Stimulated activated CD8-positive, alpha-beta memory T cell treated with anti-CD3 and anti-CD28 coated beads, Interleukin-4, amount 100 ng/mL, for 4 hours (primary cell): Measurements from ENCODE around the gene MRPS33.
A peak's percentile ranks its signal among the peaks of the same experiment; 100 is the strongest.
"Not testable (repeated sequence)": the region's sequence is repeated elsewhere in the genome, so short reads cannot be mapped to it uniquely, and the experiment has no call there.

Experiments
- DNase-seq, 2 donors: peaks; one replicate each; pipeline ENCODE4 v3.0.0-alpha.2; 2020; ENCODE audit warnings: low read depth in 2 of 2, low spot score in 1 of 2

The MRPS33 gene

GRCh38 chr7:141012696-141013344 lies 1.9 kb downstream of the MRPS33 start:
- DNase-seq, result no peak

- DNase-seq, result peak; percentile 48 to 58
These were observed 2.6 kb downstream of the MRPS33 start for GRCh38 chr7:141012044-141012685.

DNA sequence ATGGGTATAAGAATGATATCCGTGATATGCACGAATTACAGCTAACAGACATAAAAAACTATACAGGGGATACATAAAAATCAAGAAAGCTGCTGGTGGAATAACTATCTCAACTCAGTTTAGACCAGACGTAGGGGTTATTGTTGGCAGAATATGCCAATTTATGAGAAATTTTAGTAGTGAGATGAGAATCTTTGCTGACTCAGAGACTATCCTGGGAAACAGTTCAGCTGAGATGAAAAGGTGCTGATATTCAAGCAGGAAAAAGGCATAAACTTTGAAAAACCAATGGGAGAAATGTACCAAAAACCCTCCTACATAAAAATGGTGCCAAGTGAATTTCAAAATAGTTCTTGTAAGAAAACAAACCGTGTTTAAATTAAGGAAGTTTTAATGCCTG lies 3.3 kb downstream of the MRPS33 start:
- DNase-seq, result no peak

GRCh38 chr7:141003172-141004065 lies 11.3 kb downstream of the MRPS33 start:
- no peak for DNase-seq

- no peak for DNase-seq
These were observed 13.2 kb downstream of the MRPS33 start for GRCh38 chr7:141001546-141001945.

- DNase-seq, result no peak
These were observed 13.6 kb downstream of the MRPS33 start for GRCh38 chr7:141001122-141001521.

- DNase-seq, result no peak
These were observed 16.0 kb downstream of the MRPS33 start for GRCh38 chr7:140998715-140999114.

DNA sequence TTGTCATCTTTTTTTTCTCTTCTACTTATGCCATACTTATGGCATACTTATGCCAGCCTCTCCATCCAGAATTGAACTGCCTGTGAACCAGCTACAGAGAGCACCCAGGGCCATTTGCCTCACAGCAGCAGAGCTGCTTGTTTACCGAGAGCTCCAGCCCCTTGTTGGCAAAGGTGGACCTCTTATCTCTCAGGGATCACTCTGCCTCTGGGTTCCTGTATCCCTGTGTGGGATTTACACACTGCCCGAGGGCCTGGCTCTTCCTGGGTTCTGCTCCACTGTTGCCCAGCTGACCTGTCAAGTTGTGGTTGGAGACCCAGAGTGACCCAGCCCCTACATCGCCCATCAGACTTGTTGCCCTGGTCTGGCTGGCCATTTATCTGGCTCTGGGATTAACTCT lies 22.3 kb downstream of the MRPS33 start:
- DNase-seq, result no peak

DNA sequence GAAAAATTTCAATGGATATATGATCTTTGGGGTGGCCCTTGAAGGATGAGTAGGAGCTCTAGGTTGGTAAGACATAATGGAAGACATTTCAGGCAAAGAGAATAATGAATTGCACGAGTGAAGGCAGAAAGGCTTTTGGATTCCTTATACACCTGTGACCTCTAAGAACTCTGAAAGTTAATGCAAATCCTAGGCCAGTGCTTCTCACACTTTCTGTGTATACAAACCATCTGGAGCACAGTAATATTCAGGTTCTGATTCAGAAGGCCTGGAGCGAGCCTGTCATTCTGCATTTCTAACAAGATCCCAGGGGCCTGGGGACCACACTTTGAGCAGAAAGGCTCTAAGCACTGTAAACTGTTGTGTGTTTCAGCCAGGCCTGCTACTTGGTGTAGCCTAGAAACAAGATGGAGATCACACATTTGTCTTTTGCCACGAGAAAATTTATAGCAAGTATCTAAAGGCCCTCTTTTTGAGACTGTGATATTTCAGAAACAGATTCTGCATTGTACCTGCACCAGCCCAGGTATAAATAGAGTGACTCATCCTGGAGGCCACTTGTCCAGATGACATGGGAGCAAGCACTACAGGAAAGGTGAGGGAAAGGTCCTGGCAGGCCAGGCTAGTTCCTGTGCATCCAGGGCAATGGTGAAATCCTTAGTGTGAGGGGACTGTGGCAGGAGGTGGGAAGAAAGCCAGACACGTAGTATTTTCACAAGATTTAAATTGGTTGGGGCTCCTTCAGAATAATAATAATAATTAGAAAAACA lies 24.4 kb downstream of the MRPS33 start:
- DNase-seq, result no peak

DNA sequence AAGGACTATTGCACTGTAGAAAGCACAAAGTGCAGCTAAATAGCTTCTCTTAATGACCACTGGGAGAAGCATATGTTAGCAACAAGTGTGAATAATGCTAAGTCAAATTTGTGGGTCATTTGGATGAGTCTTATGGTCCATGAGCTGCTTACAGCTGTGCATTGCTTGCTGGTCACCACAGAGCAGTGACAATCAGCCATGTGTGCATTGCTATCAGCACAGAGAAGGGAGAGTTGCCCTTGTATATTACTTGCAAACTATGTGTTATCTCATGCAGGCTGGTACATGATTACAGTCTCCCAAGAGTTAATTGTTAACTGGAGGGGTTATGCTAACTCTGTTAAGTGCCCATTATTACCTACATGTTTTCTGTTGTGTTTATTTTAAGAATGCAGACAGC lies 25.7 kb downstream of the MRPS33 start:
- DNase-seq, result no peak

- DNase-seq, result no peak
These were observed 30.9 kb downstream of the MRPS33 start for GRCh38 chr7:140983802-140984201.

- DNase-seq, result no peak
These were observed 32.2 kb downstream of the MRPS33 start for GRCh38 chr7:140982508-140982907.

GRCh38 chr7:140981951-140982350 lies 32.8 kb downstream of the MRPS33 start:
- no peak for DNase-seq

DNA sequence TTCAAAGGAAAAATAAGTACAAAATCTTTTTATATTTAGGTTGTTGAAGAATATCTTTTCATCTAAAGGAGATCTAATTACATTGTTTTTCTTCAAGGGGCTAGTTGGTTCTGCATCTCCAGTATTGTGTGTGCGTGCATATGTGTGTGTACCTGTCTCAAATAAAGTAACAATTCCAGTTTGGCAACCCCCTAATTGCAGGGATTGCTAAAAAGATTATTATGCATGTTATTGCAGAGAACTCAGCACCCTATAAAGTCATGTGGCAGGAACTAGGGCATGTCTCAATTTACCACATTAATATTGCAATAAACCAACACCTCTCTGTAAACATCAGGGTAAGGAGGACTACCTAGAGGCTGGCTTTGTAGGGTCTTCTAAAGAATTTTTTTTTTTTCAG lies 37.0 kb downstream of the MRPS33 start:
- DNase-seq, result no peak

- no peak for DNase-seq
These were observed 41.6 kb downstream of the MRPS33 start for GRCh38 chr7:140972876-140973829.

DNA sequence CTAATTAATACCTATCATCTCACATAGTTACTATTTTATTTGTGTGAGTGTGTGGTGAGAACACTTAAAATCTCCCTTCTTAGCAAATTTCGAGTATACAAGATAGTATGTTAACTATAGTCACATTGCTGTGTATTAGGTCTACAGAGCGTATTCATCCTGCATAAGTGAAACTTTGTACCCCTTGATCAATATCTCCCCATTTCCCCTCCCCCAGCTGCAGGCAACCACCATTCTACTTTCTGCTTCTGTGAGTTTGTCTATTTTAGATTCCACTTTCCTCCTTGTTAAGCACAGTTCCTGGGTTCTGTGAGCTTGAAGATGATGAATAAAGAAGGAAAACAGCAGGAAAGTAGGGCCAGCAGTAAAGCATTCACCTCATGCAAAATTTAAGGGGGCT lies 42.4 kb downstream of the MRPS33 start:
- no peak for DNase-seq

DNA sequence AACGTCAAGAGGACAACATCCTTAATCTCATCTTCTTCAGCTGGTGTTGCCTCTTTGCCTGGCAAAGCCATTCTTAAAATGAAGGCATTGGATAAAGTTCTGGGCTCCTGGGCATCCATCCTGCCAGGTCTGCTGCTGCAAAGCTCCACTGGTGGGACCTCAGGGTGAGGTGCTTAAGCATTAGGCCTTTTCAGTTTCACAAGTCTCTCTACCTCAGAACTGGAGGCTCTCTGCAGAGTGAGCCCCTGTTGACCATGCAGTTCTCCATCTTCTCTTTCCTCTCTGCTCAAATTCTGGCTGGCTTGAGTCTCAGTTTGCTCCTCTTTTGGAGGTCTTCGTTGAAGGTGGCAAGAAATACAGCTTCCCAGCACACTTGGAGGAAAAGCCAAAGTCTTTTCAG lies 47.3 kb downstream of the MRPS33 start:
- DNase-seq, result no peak

DNA sequence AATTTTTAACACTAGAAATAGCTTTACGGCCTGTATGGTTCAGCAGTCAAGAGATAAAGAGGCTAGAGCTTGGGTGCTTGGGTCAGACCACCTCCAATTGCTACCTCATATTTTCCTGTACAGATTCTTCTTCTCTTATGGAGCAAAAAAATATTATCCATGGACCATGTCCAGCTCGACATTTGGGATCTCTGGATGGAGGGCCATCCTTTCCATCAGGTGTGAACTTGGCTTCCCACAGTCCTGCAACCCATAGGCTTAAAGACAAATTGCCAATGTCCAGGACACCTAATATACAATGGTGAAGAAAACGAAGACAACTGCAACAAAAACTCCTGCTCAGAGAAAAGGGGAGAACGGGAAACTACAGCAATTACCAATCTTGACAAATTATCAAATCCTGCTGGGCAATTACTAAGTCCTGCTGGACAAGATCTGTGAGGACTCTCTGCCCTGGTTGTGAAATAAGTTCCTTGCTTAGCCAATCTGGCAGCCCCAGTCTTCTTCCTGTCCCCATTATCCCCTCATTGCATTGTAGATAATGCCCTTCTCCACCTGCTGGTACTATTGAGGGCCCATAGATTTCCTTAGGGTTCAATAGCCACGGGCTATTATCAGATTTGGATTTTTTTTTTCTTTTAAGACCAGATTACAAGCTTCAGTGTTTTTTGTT lies 48.1 kb downstream of the MRPS33 start:
- no peak for DNase-seq

GRCh38 chr7:140961117-140961516 lies 53.6 kb downstream of the MRPS33 start:
- DNase-seq, result no peak

DNA sequence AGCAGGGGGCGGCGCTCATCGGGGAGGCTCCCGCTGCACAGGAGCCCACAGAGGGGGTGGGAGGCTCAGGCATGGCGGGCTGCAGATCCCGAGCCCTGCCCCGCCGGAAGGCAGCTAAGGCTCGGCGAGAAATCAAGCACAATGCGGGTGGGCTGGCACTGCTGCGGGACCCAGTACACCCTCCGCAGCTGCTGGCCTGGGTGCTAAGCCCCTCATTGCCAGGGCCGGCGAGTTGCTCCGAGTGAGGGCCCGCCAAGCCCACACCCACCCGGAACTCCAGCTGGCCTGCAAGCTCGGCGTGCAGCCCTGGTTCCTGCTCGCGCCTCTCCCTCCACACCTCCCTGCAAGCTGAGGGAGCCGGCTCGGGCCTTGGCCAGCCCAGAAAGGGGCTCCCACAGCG lies 57.8 kb downstream of the MRPS33 start:
- DNase-seq, result not testable (repeated sequence)
